Panc1 (cell line): Measurements from ENCODE around the gene C19orf12. TPM values are rescaled to one million over a fixed set of nuclear protein-coding genes. Genes with fewer than 3 reads are reported as not detected.
"Not testable (repeated sequence)": the region's sequence is repeated elsewhere in the genome, so short reads cannot be mapped to it uniquely, and the experiment has no call there.

ENCODE experiments used
- ATAC-seq: fragments of 200-7000 bp; cut with Tn5 transposase; 2 replicates; pipeline ENCODE4 v1.9.1; 2020; ENCODE audit warnings: mild to moderate bottlenecking, moderate library complexity
- BruUV-seq: library from RNA; stranded (reverse); fragments of 400-500 nt; replicated peaks from 2 replicates; lab custom pipeline; 2021; lab: Mats Ljungman, UMichigan
- CTCF ChIA-PET: fragments of 300-600 bp; sonication (Branson Sonifier 250); formaldehyde crosslinking; loops from one replicate; lab custom pipeline; 2022; ENCODE audit warnings: antibody characterized with exemption; lab: Charles Lee
- POLR2A ChIA-PET: fragments of 300-600 bp; sonication (Branson Sonifier 250); formaldehyde crosslinking; loops from one replicate; lab custom pipeline; 2022; ENCODE audit warnings: antibody characterized with exemption; lab: Charles Lee
- DNase-seq: peaks from one replicate; pipeline ENCODE4 v3.0.0-alpha.2; 2010; ENCODE audit warnings: low read depth, low spot score
- H3K27ac ChIP-seq: 2 replicates; pipeline ENCODE4 v1.5.1; 2011; ENCODE audit warnings: mild to moderate bottlenecking, low read length, inconsistent platforms
- H3K27me3 ChIP-seq: fragments of 200-500 bp; sonication (Bioruptor generic); 2 replicates; pipeline ENCODE4 v1.6.0; 2014; ENCODE audit warnings: low read length, inconsistent platforms; ENCODE audit not compliant: control insufficient read depth, insufficient read depth
- H3K36me3 ChIP-seq: fragments of 200-500 bp; sonication (Bioruptor generic); 2 replicates; pipeline ENCODE4 v1.5.1; 2014; ENCODE audit warnings: inconsistent platforms, mild to moderate bottlenecking, low read length, moderate library complexity; ENCODE audit not compliant: control insufficient read depth, insufficient read depth
- H3K4me1 ChIP-seq: 2 replicates; pipeline ENCODE4 v1.5.1; 2011; ENCODE audit warnings: inconsistent platforms, mild to moderate bottlenecking, low read length, moderate library complexity; ENCODE audit not compliant: control insufficient read depth, insufficient read depth
- H3K4me3 ChIP-seq, 2 experiments: 2 replicates each; pipeline ENCODE4 v1.5.1; 2011 to 2012; ENCODE audit warnings: low read depth in 2 of 2, low read length in 2 of 2, mild to moderate bottlenecking in 2 of 2, inconsistent platforms in 1 of 2, moderate library complexity in 1 of 2
- H3K9me3 ChIP-seq: fragments of 200-500 bp; sonication (Bioruptor generic); 2 replicates; pipeline ENCODE4 v1.5.1; 2014; ENCODE audit warnings: low read depth, mild to moderate bottlenecking, inconsistent platforms, low read length, moderate library complexity; ENCODE audit not compliant: control insufficient read depth, insufficient read depth
- CTCF ChIP-seq: fragments of 450-650 bp; IDR thresholded peaks from 2 replicates; pipeline ENCODE4 v1.5.1; 2017; ENCODE audit warnings: mild to moderate bottlenecking
- POLR2AphosphoS5 ChIP-seq: IDR thresholded peaks from 2 replicates; pipeline ENCODE4 v1.6.1; 2012; ENCODE audit warnings: mild to moderate bottlenecking, low read depth, low read length, moderate library complexity
- REST ChIP-seq, 2 experiments: IDR thresholded peaks; 2 replicates each; pipeline ENCODE4 v1.6.1; 2011 to 2012; ENCODE audit warnings: low read depth in 2 of 2, control low read depth in 1 of 2, low read length in 1 of 2, mild to moderate bottlenecking in 1 of 2, moderate library complexity in 1 of 2; ENCODE audit not compliant: insufficient read depth in 1 of 2
- SIN3A ChIP-seq: IDR thresholded peaks from 2 replicates; pipeline ENCODE4 v1.6.1; 2012; ENCODE audit warnings: low read depth, mild to moderate bottlenecking, low read length, moderate library complexity, borderline replicate concordance; ENCODE audit not compliant: insufficient read depth
- TCF7L2 ChIP-seq: IDR thresholded peaks from 2 replicates; pipeline ENCODE4 v1.6.1; 2011; ENCODE audit warnings: mild to moderate bottlenecking, low read depth, low read length, inconsistent platforms
- in situ Hi-C: cut with HindIII; loops from 2 replicates; pipeline ENCODE4 v1.10.0; 2016; ENCODE audit warnings: low sequenced_read_pairs, low pct_unique_long_range_greater_than_20kb
- intact Hi-C: fragments of 100-400 bp; cut with micrococcal nuclease; formaldehyde crosslinking; loops from one replicate; pipeline ENCODE4 v1.10.0; 2022; ENCODE audit not compliant: unreplicated experiment
- total RNA-seq: library from RNA; stranded (reverse); gene quantifications from one replicate; pipeline ENCODE4 v1.2.1, GENCODE V29; 2021; ENCODE audit not compliant: unreplicated experiment

C19orf12 gene
- total RNA-seq, 1 experiment from 2014 or later, result 43.4 TPM

GRCh38 chr19:29712744-29713516 is 2.1 kb downstream of the C19orf12 start:
- BruUV-seq, result no TSS peak
- H3K4me3 ChIP-seq, result no peak overlapping the region
- TF ChIP-seq POLR2AphosphoS5 (no peak), SIN3A (no peak), CTCF (no peak), TCF7L2 (no peak), REST (IDR thresholded peaks at IDR 0.05; ENCODE audit: insufficient read depth in 1 of 2, low read depth in 2 of 2, low read length in 1 of 2) (no peak)
- in situ Hi-C loops (no loop called here), intact Hi-C loops (no loop called here)
- H3K4me1 ChIP-seq, result peaks cover 15% of the 10 kb centered on the region
- DNase-seq (no peak), ATAC-seq (no peak)
- CTCF ChIA-PET, result interaction anchor here (0.7 kb wide), 1 partner anchor 19 kb away, joined by 3 read pairs; no protein-coding TSS in a partner anchor
- no peaks in the 10 kb centered on the region for H3K9me3 ChIP-seq
- POLR2A ChIA-PET, result interaction anchor here (0.6 kb wide), 1 partner anchor 104 kb away, joined by 3 read pairs; no protein-coding TSS in a partner anchor
- no peak overlapping the region for H3K27ac ChIP-seq
- no peaks in the 10 kb centered on the region for H3K36me3 ChIP-seq
- no peaks in the 10 kb centered on the region for H3K27me3 ChIP-seq

GRCh38 chr19:29711584-29712132 is 3.4 kb downstream of the C19orf12 start:
- no peak for TF ChIP-seq CTCF
- no peak for TF ChIP-seq SIN3A
- no peak for TF ChIP-seq REST (IDR thresholded peaks at IDR 0.05; ENCODE audit: insufficient read depth in 1 of 2, low read depth in 2 of 2, low read length in 1 of 2)
- no peak for TF ChIP-seq POLR2AphosphoS5
- no peak for TF ChIP-seq TCF7L2
- H3K9me3 ChIP-seq, result no peaks in the 10 kb centered on the region
- no TSS peak for BruUV-seq
- no peaks in the 10 kb centered on the region for H3K36me3 ChIP-seq
- H3K27ac ChIP-seq, result no peak overlapping the region
- H3K27me3 ChIP-seq, result no peaks in the 10 kb centered on the region
- ATAC-seq (no peak), DNase-seq (no peak)
- ChIA-PET POLR2A (no interaction called here), CTCF (interaction anchor here (0.5 kb wide), 1 partner anchor 106 kb away, joined by 3 read pairs; the partner anchor contains the start of gene POP4)
- intact Hi-C loops (no loop called here), in situ Hi-C loops (no loop called here)
- H3K4me3 ChIP-seq, result no peak overlapping the region
- peaks cover 15% of the 10 kb centered on the region for H3K4me1 ChIP-seq

- BruUV-seq, H3K4me3 ChIP-seq, H3K4me1 ChIP-seq, H3K36me3 ChIP-seq, ATAC-seq, in situ Hi-C loops, H3K27ac ChIP-seq, POLR2A ChIA-PET, H3K27me3 ChIP-seq, intact Hi-C loops, DNase-seq, H3K9me3 ChIP-seq: not testable (repeated sequence)
- CTCF ChIA-PET, result interaction anchor here (0.7 kb wide), 1 partner anchor 15 kb away, joined by 5 read pairs; no protein-coding TSS in a partner anchor
Observed at GRCh38 chr19:29709440-29709798, 5.6 kb downstream of the C19orf12 start.
